Testis (tissue), 2 donors: ENCODE measurements around the gene FAM171A1.

Experiments used
- POLR2A ChIP-seq: fragments of 450-650 bp; IDR thresholded peaks from one replicate; pipeline ENCODE4 v1.6.1; 2017; ENCODE audit warnings: antibody characterized with exemption, mild to moderate bottlenecking, moderate library complexity
- TF ChIP-seq, protein P1 (sequence below), 3 experiments: fragments of 450-650 bp in 2 of 3; fragments of 200-600 bp in 1 of 3; sonication (generic) in 1 of 3; IDR thresholded peaks; one replicate each; pipeline ENCODE4 v1.5.1; 2016 to 2019; ENCODE audit warnings: antibody characterized with exemption in 3 of 3, mild to moderate bottlenecking in 2 of 3, moderate library complexity in 1 of 3

DNA sequence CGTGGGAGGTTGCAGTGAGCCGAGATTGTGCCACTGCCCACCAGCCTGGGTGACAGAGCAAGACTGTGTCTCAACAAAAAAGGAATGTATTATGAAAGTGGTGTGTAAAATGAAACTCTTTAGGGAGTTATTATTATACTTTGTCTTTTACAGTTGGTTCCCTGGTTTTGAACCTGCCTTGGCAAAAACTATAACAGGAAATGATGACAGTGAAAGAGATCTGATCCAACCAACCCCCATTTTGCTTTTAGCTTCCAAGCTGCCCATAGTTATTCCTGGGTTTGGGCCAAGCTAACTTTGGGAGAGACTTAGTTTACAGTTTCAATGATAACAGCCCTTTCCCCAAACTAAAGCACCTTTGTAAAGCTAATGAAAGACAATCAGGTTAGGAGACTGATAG is 168.4 kb downstream of the FAM171A1 start:
- TF ChIP-seq, protein P1, sequence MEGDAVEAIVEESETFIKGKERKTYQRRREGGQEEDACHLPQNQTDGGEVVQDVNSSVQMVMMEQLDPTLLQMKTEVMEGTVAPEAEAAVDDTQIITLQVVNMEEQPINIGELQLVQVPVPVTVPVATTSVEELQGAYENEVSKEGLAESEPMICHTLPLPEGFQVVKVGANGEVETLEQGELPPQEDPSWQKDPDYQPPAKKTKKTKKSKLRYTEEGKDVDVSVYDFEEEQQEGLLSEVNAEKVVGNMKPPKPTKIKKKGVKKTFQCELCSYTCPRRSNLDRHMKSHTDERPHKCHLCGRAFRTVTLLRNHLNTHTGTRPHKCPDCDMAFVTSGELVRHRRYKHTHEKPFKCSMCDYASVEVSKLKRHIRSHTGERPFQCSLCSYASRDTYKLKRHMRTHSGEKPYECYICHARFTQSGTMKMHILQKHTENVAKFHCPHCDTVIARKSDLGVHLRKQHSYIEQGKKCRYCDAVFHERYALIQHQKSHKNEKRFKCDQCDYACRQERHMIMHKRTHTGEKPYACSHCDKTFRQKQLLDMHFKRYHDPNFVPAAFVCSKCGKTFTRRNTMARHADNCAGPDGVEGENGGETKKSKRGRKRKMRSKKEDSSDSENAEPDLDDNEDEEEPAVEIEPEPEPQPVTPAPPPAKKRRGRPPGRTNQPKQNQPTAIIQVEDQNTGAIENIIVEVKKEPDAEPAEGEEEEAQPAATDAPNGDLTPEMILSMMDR (IDR thresholded peaks at IDR 0.05) = no peak
- no peak for TF ChIP-seq POLR2A
